ENCODE results near the gene BCL6.
"Not testable (repeated sequence)": the region's sequence is repeated elsewhere in the genome, so short reads cannot be mapped to it uniquely, and the experiment has no call there.

BCL6 gene

GRCh38 chr3:187714404-187714979, 30.8 kb downstream of the BCL6 start:
- DNase-seq (ENCODE audit: low read depth in 2 of 2), result no peak

GRCh38 chr3:187713504-187713903, 31.8 kb downstream of the BCL6 start:
- no peak for DNase-seq (ENCODE audit: low read depth in 2 of 2)

GRCh38 chr3:187709155-187709554, 36.1 kb downstream of the BCL6 start:
- no peak for DNase-seq (ENCODE audit: low read depth in 2 of 2)

GRCh38 chr3:187708696-187709095, 36.6 kb downstream of the BCL6 start:
- no peak for DNase-seq (ENCODE audit: low read depth in 2 of 2)

- no peak for DNase-seq (ENCODE audit: low read depth in 2 of 2)
Observed at GRCh38 chr3:187706971-187707370, 38.3 kb downstream of the BCL6 start.

- no peak for DNase-seq (ENCODE audit: low read depth in 2 of 2)
Observed at GRCh38 chr3:187705164-187705563, 40.1 kb downstream of the BCL6 start.

- DNase-seq (ENCODE audit: low read depth in 2 of 2), result no peak
Observed at GRCh38 chr3:187702507-187703033, 42.7 kb downstream of the BCL6 start, which contains the start of gene RTP2. Gene RTP2 (minus strand): TSS chr3:187702557. CDS start chr3:187702128, 429 bp downstream.

- DNase-seq (ENCODE audit: low read depth in 2 of 2), result no peak
Observed at GRCh38 chr3:187700249-187700648, 45.0 kb downstream of the BCL6 start.

- DNase-seq (ENCODE audit: low read depth in 2 of 2), result no peak
Observed at GRCh38 chr3:187698499-187699399, 46.5 kb downstream of the BCL6 start.

GRCh38 chr3:187696021-187696420, 49.2 kb downstream of the BCL6 start:
- DNase-seq (ENCODE audit: low read depth in 2 of 2), result no peak

- no peak for DNase-seq (ENCODE audit: low read depth in 2 of 2)
Observed at GRCh38 chr3:187695449-187695848, 49.8 kb downstream of the BCL6 start.

- no peak for DNase-seq (ENCODE audit: low read depth in 2 of 2)
Observed at GRCh38 chr3:187694801-187695200, 50.5 kb downstream of the BCL6 start.

- no peak for DNase-seq (ENCODE audit: low read depth in 2 of 2)
Observed at GRCh38 chr3:187693431-187693830, 51.8 kb downstream of the BCL6 start.

- no peak for DNase-seq (ENCODE audit: low read depth in 2 of 2)
Observed at GRCh38 chr3:187689984-187690383, 55.3 kb downstream of the BCL6 start.

GRCh38 chr3:187686621-187687273, 58.5 kb downstream of the BCL6 start:
- no peak for DNase-seq (ENCODE audit: low read depth in 2 of 2)

- DNase-seq (ENCODE audit: low read depth in 2 of 2), result no peak
Observed at GRCh38 chr3:187685948-187686347, 59.3 kb downstream of the BCL6 start.

GRCh38 chr3:187684880-187685279, 60.4 kb downstream of the BCL6 start:
- no peak for DNase-seq (ENCODE audit: low read depth in 2 of 2)

- no peak for DNase-seq (ENCODE audit: low read depth in 2 of 2)
Observed at GRCh38 chr3:187684444-187684843, 60.8 kb downstream of the BCL6 start.

GRCh38 chr3:187681756-187682155, 63.5 kb downstream of the BCL6 start:
- DNase-seq (ENCODE audit: low read depth in 2 of 2), result not testable (repeated sequence)

GRCh38 chr3:187679638-187680396, 65.5 kb downstream of the BCL6 start:
- DNase-seq (ENCODE audit: low read depth in 2 of 2), result peak in 1 of 2 experiments; percentile 19

GRCh38 chr3:187678726-187679268, 66.5 kb downstream of the BCL6 start:
- peak in 1 of 2 experiments; percentile 13 for DNase-seq (ENCODE audit: low read depth in 2 of 2)
